H1 (cell line): ENCODE results near the gene GATAD2B. TPM values are rescaled to one million over a fixed set of nuclear protein-coding genes. Genes with fewer than 3 reads are reported as not detected.

ENCODE experiments used
- CTCF ChIA-PET: fragments of 300-600 bp; sonication (Branson Sonifier 250); formaldehyde crosslinking; loops from one replicate; lab custom pipeline; 2021; ENCODE audit not compliant: partially characterized antibody; lab: Charles Lee
- POLR2A ChIA-PET: fragments of 300-600 bp; sonication (Branson Sonifier 250); formaldehyde crosslinking; loops from one replicate; lab custom pipeline; 2021; ENCODE audit warnings: inconsistent platforms; ENCODE audit not compliant: partially characterized antibody; lab: Charles Lee
- DNase-seq, 2 experiments: peaks; one replicate each; pipeline versions ENCODE4 v3.0.0 to v3.0.0-alpha.2; 2010 to 2022; ENCODE audit warnings: low spot score in 2 of 2, low read depth in 1 of 2, mixed read lengths in 1 of 2
- FAIRE-seq: peaks from 2 replicates; lab custom pipeline; 2011; peaks lifted over from hg19 to GRCh38; lab: Jason Lieb, UNC
- H2AFZ ChIP-seq: 2 replicates; pipeline ENCODE4 v1.8.1; 2012; ENCODE audit warnings: low read length, inconsistent platforms
- H2AK5ac ChIP-seq: 2 replicates; pipeline ENCODE4 v1.6.1; 2013; ENCODE audit warnings: low read depth, low read length
- H2BK120ac ChIP-seq: replicated peaks from 2 replicates; pipeline ENCODE3; 2013; ENCODE audit warnings: low read depth, low read length, inconsistent platforms
- H2BK12ac ChIP-seq: 2 replicates; pipeline ENCODE4 v1.6.1; 2013; ENCODE audit warnings: low read depth, low read length
- H2BK15ac ChIP-seq: 2 replicates; pipeline ENCODE4 v1.6.1; 2013; ENCODE audit warnings: low read length
- H2BK20ac ChIP-seq: 2 replicates; pipeline ENCODE4 v1.6.1; 2013; ENCODE audit warnings: low read length
- H2BK5ac ChIP-seq: 2 replicates; pipeline ENCODE4 v1.6.1; 2013; ENCODE audit warnings: low read depth, low read length
- H3K14ac ChIP-seq: 2 replicates; pipeline ENCODE4 v1.6.1; 2013; ENCODE audit warnings: inconsistent platforms; ENCODE audit not compliant: insufficient read length
- H3K18ac ChIP-seq: 2 replicates; pipeline ENCODE4 v1.6.1; 2013; ENCODE audit warnings: low read length; ENCODE audit errors: extremely low read depth
- H3K23ac ChIP-seq: 2 replicates; pipeline ENCODE4 v1.6.1; 2013; ENCODE audit warnings: inconsistent platforms; ENCODE audit not compliant: insufficient read length
- H3K23me2 ChIP-seq: 2 replicates; pipeline ENCODE4 v1.6.1; 2013; ENCODE audit warnings: low read depth, low read length
- H3K27ac ChIP-seq: 2 replicates; pipeline ENCODE4 v1.6.1; 2011; ENCODE audit warnings: low read depth, low read length, inconsistent platforms
- H3K27me3 ChIP-seq, 4 experiments: replicated peaks in 1 of 4; 1 replicate in 1 of 4; 2 replicates in 3 of 4; pipeline versions ENCODE4 v1.6.1 to v1.8.1; 2011 to 2013; ENCODE audit warnings: low read length in 3 of 4, mild to moderate bottlenecking in 3 of 4, inconsistent platforms in 2 of 4, mixed read lengths in 2 of 4, moderate library complexity in 1 of 4; ENCODE audit not compliant: control insufficient read depth in 3 of 4, insufficient read depth in 3 of 4; ENCODE audit errors: extremely low read depth in 1 of 4
- H3K36me3 ChIP-seq, 4 experiments: 2 replicates each; pipeline versions ENCODE4 v1.6.1 to v1.8.1; 2011 to 2013; ENCODE audit warnings: mild to moderate bottlenecking in 4 of 4, low read length in 3 of 4, moderate library complexity in 2 of 4, control low read depth in 1 of 4, inconsistent platforms in 1 of 4; ENCODE audit not compliant: insufficient read depth in 4 of 4, control insufficient read depth in 2 of 4
- H3K4ac ChIP-seq: replicated peaks from 2 replicates; pipeline ENCODE3; 2013; ENCODE audit warnings: low read length, low read depth, mixed read lengths, inconsistent platforms; ENCODE audit not compliant: insufficient read length
- H3K4me1 ChIP-seq, 4 experiments: replicated peaks in 1 of 4; 1 replicate in 1 of 4; 2 replicates in 3 of 4; pipeline versions ENCODE4 v1.6.1 to v1.8.1; 2011 to 2013; ENCODE audit warnings: low read length in 3 of 4, inconsistent platforms in 2 of 4, mixed read lengths in 1 of 4; ENCODE audit not compliant: insufficient read depth in 4 of 4, control insufficient read depth in 3 of 4
- H3K4me2 ChIP-seq, 2 experiments: 2 replicates each; pipeline versions ENCODE4 v1.6.1 to v1.8.1; 2011 to 2013; ENCODE audit warnings: low read depth in 2 of 2, low read length in 2 of 2, control low read depth in 1 of 2, inconsistent platforms in 1 of 2, mild to moderate bottlenecking in 1 of 2; ENCODE audit not compliant: insufficient read depth in 1 of 2
- H3K4me3 ChIP-seq, 4 experiments: fragments of 200-600, 300-600 bp in 1 of 4; sonication (generic), shearing (Covaris generic), sonication (Bioruptor Twin) in 1 of 4; 2 replicates each; pipeline versions ENCODE4 v1.5.1 to v1.8.1; 2011 to 2016; ENCODE audit warnings: low read length in 4 of 4, low read depth in 3 of 4, control low read depth in 2 of 4, inconsistent platforms in 2 of 4, mild to moderate bottlenecking in 2 of 4, mixed read lengths in 1 of 4, moderate library complexity in 1 of 4; ENCODE audit not compliant: insufficient read depth in 2 of 4; ENCODE audit errors: extremely low read depth in 1 of 4
- H3K56ac ChIP-seq: replicated peaks from 2 replicates; pipeline ENCODE3; 2013; ENCODE audit warnings: low read depth, mild to moderate bottlenecking, mixed read lengths, low read length, inconsistent platforms; ENCODE audit not compliant: insufficient read length
- H3K79me1 ChIP-seq: 2 replicates; pipeline ENCODE4 v1.6.1; 2013; ENCODE audit warnings: low read depth, low read length, control low read depth
- H3K79me2 ChIP-seq, 2 experiments: 2 replicates each; pipeline versions ENCODE4 v1.6.1 to v1.8.1; 2012 to 2013; ENCODE audit warnings: low read length in 2 of 2, mild to moderate bottlenecking in 2 of 2, inconsistent platforms in 1 of 2; ENCODE audit not compliant: insufficient read depth in 2 of 2, control insufficient read depth in 1 of 2
- H3K9ac ChIP-seq, 4 experiments: replicated peaks in 1 of 4; 1 replicate in 1 of 4; 2 replicates in 3 of 4; pipeline versions ENCODE4 v1.6.1 to v1.8.1; 2011 to 2013; ENCODE audit warnings: low read depth in 3 of 4, low read length in 3 of 4, control low read depth in 2 of 4, mild to moderate bottlenecking in 2 of 4, moderate library complexity in 2 of 4, inconsistent platforms in 1 of 4; ENCODE audit errors: extremely low read depth in 1 of 4
- H3K9me3 ChIP-seq, 2 experiments: 2 replicates each; pipeline versions ENCODE4 v1.6.1 to v1.8.1; 2012 to 2013; ENCODE audit warnings: mild to moderate bottlenecking in 2 of 2, moderate library complexity in 2 of 2, control low read depth in 1 of 2, inconsistent platforms in 1 of 2, low read depth in 1 of 2, low read length in 1 of 2, mixed read lengths in 1 of 2; ENCODE audit not compliant: insufficient read depth in 2 of 2
- H4K20me1 ChIP-seq, 2 experiments: replicated peaks in 1 of 2; 2 replicates each; pipeline versions ENCODE3 to v1.8.1; 2011 to 2013; ENCODE audit warnings: inconsistent platforms in 2 of 2, low read length in 2 of 2, mild to moderate bottlenecking in 1 of 2; ENCODE audit not compliant: insufficient read depth in 2 of 2, control insufficient read depth in 1 of 2
- H4K5ac ChIP-seq: 2 replicates; pipeline ENCODE4 v1.6.1; 2013; ENCODE audit warnings: low read length, low read depth, mixed read lengths, inconsistent platforms; ENCODE audit not compliant: insufficient read length
- H4K8ac ChIP-seq: 2 replicates; pipeline ENCODE4 v1.8.0; 2013; ENCODE audit warnings: mild to moderate bottlenecking, moderate library complexity, low read length, inconsistent platforms; ENCODE audit not compliant: insufficient read depth; ENCODE audit errors: extremely low read depth
- H4K91ac ChIP-seq: replicated peaks from 2 replicates; pipeline ENCODE3; 2013; ENCODE audit warnings: low read length, mixed read lengths, inconsistent platforms; ENCODE audit not compliant: insufficient read length
- POLR2A ChIP-seq, 2 experiments: IDR thresholded peaks; 1 replicate in 1 of 2; 2 replicates in 1 of 2; pipeline ENCODE4 v1.6.1; 2011; ENCODE audit warnings: low read depth in 2 of 2, low read length in 2 of 2, mild to moderate bottlenecking in 2 of 2; ENCODE audit errors: control extremely low read depth in 1 of 2
- SIX5 ChIP-seq: IDR thresholded peaks from 2 replicates; pipeline ENCODE4 v1.6.1; 2011; ENCODE audit warnings: mild to moderate bottlenecking, low read depth, low read length
- SUZ12 ChIP-seq: fragments of 200-600 bp; sonication (generic); IDR thresholded peaks from 2 replicates; pipeline ENCODE4 v1.6.1; 2012; ENCODE audit warnings: mild to moderate bottlenecking, inconsistent platforms, low read length, moderate library complexity, mixed read lengths
- WGBS, 2 experiments: shearing (Covaris generic) in 1 of 2; methylation state at CpG; one replicate each; pipeline versions ENCODE4 v1.1.6 to v1.1.7; 2013 to 2015; ENCODE audit warnings: low lambda C conversion rate in 2 of 2, mixed read lengths in 2 of 2, inconsistent platforms in 1 of 2, low coverage in 1 of 2, missing lambda C conversion rate in 1 of 2; ENCODE audit not compliant: insufficient replicate concordance in 2 of 2, insufficient coverage in 1 of 2, insufficient read length in 1 of 2; ENCODE audit errors: extremely low coverage in 1 of 2, missing lambda C conversion rate in 1 of 2; 5-methylcytosine and 5-hydroxymethylcytosine counted together
- polyA plus RNA-seq, 7 experiments: library from polyadenylated mRNA; depleted of rRNA in 3 of 7; stranded (reverse) in 5 of 7; unstranded in 2 of 7; fragments of >200 nt in 5 of 7; fragments of 200-250 nt in 2 of 7; gene quantifications; 1 replicate in 5 of 7; 2 replicates in 1 of 7; 4 replicates in 1 of 7; pipeline versions ENCODE4 v1.2.1 to v1.2.3, GENCODE V29; 2011 to 2013; ENCODE audit warnings: missing spikeins in 2 of 7, mixed read lengths in 2 of 7
- total RNA-seq: library from RNA; stranded (reverse); fragmentation: NEBNext Ultra II Directional; extraction: Animal tissue kit (Norgen Biotek cat#: 25700); gene quantifications from 2 replicates; pipeline ENCODE4 v1.2.1, GENCODE V29; 2021
- TF ChIP-seq, protein P1 (sequence below): IDR thresholded peaks from 2 replicates; pipeline ENCODE4 v1.6.1; 2011; ENCODE audit warnings: low read length, improper control_type of control experiment

The GATAD2B gene
- total and polyA plus RNA-seq, 2 of the 8 experiments (the other 6 are each of a cell fraction or from before 2014, with no cell fraction given): 8.4 to 39.1 TPM

DNA sequence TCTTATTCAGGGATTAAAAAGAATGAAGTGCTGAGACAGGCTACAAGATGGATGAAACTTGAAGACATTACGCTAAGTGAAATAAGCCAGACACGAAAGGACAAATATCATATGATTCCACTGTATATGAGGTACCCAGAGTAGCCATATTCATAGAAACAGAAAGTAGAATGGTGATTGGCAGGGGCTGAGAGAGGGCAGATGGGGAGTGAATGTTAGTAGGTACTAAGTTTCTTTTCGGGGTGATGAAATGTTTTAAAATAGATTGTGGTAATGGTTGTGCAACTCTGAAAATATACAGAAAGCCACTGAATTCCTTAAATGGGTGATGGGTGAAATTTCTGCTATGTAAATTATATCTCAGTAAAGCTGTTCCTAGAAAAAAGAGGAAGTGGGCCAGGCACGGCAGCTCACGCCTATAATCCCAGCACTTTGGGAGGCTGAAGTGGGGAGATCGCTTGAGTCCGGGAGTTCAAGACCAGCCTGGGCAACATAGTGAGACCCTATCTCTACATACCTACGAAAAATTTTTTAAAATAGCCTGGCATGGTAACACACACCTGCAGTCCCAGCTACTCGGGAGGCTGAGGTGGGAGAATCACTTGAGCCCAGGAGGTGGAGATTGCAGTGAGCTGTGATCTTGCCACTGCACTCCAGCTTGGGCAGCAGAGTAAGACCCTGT is 131.7 kb downstream of the GATAD2B start:
- Histone ChIP-seq H4K5ac (no peak overlapping the region), H3K79me2 (no peaks in the 10 kb centered on the region), H3K23ac (no peak overlapping the region), H3K4me2 (no peak overlapping the region), H2BK12ac (no peak overlapping the region), H3K27ac (no peak overlapping the region), H3K9ac (no peak overlapping the region), H3K4me3 (no peak overlapping the region), H2BK15ac (no peak overlapping the region), H3K79me1 (no peaks in the 10 kb centered on the region), H2AFZ (no peak overlapping the region), H3K18ac (no peak overlapping the region), H3K9me3 (no peaks in the 10 kb centered on the region), H4K91ac (no peak overlapping the region), H4K8ac (no peak overlapping the region), H3K27me3 (no peaks in the 10 kb centered on the region; a peak in 1 of 7 replicates), H3K14ac (no peak overlapping the region), H3K56ac (no peak overlapping the region), H2BK20ac (no peak overlapping the region), H3K4ac (no peak overlapping the region), H2AK5ac (no peak overlapping the region), H2BK5ac (no peak overlapping the region), H4K20me1 (no peaks in the 10 kb centered on the region), H3K36me3 (no peaks in the 10 kb centered on the region), H2BK120ac (no peak overlapping the region), H3K23me2 (no peaks in the 10 kb centered on the region; the same call in 1 of the 2 replicates), H3K4me1 (peaks cover 6 to 29% (median 22%) of the 10 kb centered on the region in 4 experiments)
- TF ChIP-seq, protein P1, sequence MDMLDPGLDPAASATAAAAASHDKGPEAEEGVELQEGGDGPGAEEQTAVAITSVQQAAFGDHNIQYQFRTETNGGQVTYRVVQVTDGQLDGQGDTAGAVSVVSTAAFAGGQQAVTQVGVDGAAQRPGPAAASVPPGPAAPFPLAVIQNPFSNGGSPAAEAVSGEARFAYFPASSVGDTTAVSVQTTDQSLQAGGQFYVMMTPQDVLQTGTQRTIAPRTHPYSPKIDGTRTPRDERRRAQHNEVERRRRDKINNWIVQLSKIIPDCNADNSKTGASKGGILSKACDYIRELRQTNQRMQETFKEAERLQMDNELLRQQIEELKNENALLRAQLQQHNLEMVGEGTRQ: no peak
- TF ChIP-seq SUZ12 (no peak), SIX5 (no peak), POLR2A (IDR thresholded peaks at IDR 0.05; ENCODE audit: control extremely low read depth in 1 of 2, low read depth in 2 of 2, low read length in 2 of 2) (no peak)
- FAIRE-seq (no peak), DNase-seq (no peak)
- CTCF ChIA-PET: interaction anchor here (1.3 to 2.1 kb wide), 3 partner anchors 9 to 119 kb away, joined by 3 to 11 read pairs (median 3); no protein-coding TSS in a partner anchor
- WGBS, 2 experiments: 92% methylated on average over 9 of the region's 9 CpGs; no CpG with 5 or more reads in 1 of the 2 experiments
- POLR2A ChIA-PET: interaction anchor here (1.1 to 15.1 kb wide), 7 partner anchors 9 to 202 kb away, joined by 3 to 153 read pairs (median 4); partner anchors contain the start of genes CRTC2, RPS27 and SLC27A3
